IMR-90 (cell line): ENCODE results near the gene TANGO6. TPM values are rescaled to one million over a fixed set of nuclear protein-coding genes. Genes with fewer than 3 reads are reported as not detected.

ENCODE experiments used
- ATAC-seq: fragments of 200-7000 bp; cut with Tn5 transposase; 2 replicates; pipeline ENCODE4 v1.9.1; 2020; ENCODE audit warnings: low read depth, mild to moderate bottlenecking, moderate library complexity
- BruUV-seq: library from RNA; stranded (reverse); fragments of 400-500 nt; replicated peaks from 2 replicates; lab custom pipeline; 2021; lab: Mats Ljungman, UMichigan
- CTCF ChIA-PET: fragments of 300-600 bp; formaldehyde crosslinking; extraction: SDS; loops from one replicate; lab custom pipeline; 2021; ENCODE audit warnings: antibody characterized with exemption; lab: Yijun Ruan, JAX
- POLR2A ChIA-PET: fragments of 300-600 bp; sonication (Branson Sonifier 250); formaldehyde crosslinking; loops from one replicate; lab custom pipeline; 2022; ENCODE audit warnings: antibody characterized with exemption; ENCODE audit not compliant: unreplicated experiment; lab: Charles Lee
- DNase-seq: peaks from one replicate; pipeline ENCODE4 v3.0.0; 2013
- H2AFZ ChIP-seq: replicated peaks from 2 replicates; pipeline ENCODE3; 2013; ENCODE audit warnings: low read length, mild to moderate bottlenecking; ENCODE audit not compliant: poor library complexity
- H2AK5ac ChIP-seq: 2 replicates; pipeline ENCODE4 v1.6.1; 2013; ENCODE audit warnings: low read depth, low read length, inconsistent platforms
- H2AK9ac ChIP-seq: replicated peaks from 2 replicates; pipeline ENCODE3; 2013; ENCODE audit warnings: mild to moderate bottlenecking, low read depth, low read length, moderate library complexity; ENCODE audit not compliant: poor library complexity
- H2BK120ac ChIP-seq: 2 replicates; pipeline ENCODE4 v1.6.1; 2013; ENCODE audit warnings: low read depth, low read length, inconsistent platforms
- H2BK15ac ChIP-seq: 3 replicates; pipeline ENCODE4 v1.6.1; 2013; ENCODE audit warnings: low read depth, low read length, inconsistent platforms
- H2BK20ac ChIP-seq: 2 replicates; pipeline ENCODE4 v1.6.1; 2013; ENCODE audit warnings: low read depth, mild to moderate bottlenecking, inconsistent platforms, low read length, moderate library complexity
- H2BK5ac ChIP-seq: 2 replicates; pipeline ENCODE4 v1.6.1; 2013; ENCODE audit warnings: mild to moderate bottlenecking, low read depth, low read length, inconsistent platforms; ENCODE audit not compliant: poor library complexity, severe bottlenecking
- H3K14ac ChIP-seq: replicated peaks from 2 replicates; pipeline ENCODE4 v1.6.1; 2013; ENCODE audit warnings: low read depth, low read length, inconsistent platforms
- H3K18ac ChIP-seq: 2 replicates; pipeline ENCODE4 v1.6.1; 2013; ENCODE audit warnings: low read depth, low read length, control low read depth
- H3K23ac ChIP-seq: 2 replicates; pipeline ENCODE4 v1.6.1; 2013; ENCODE audit warnings: low read depth, low read length, inconsistent platforms
- H3K27ac ChIP-seq: 2 replicates; pipeline ENCODE4 v1.5.1; 2013; ENCODE audit warnings: mild to moderate bottlenecking, control low read depth, low read length; ENCODE audit not compliant: insufficient read depth
- H3K27me3 ChIP-seq: 2 replicates; pipeline ENCODE4 v1.6.1; 2013; ENCODE audit warnings: low read length; ENCODE audit not compliant: control insufficient read depth, insufficient read depth
- H3K36me3 ChIP-seq: 2 replicates; pipeline ENCODE4 v1.6.1; 2013; ENCODE audit warnings: low read length, mixed read lengths; ENCODE audit not compliant: control insufficient read depth, insufficient read depth
- H3K4ac ChIP-seq: 2 replicates; pipeline ENCODE4 v1.6.1; 2013; ENCODE audit warnings: low read depth, low read length, inconsistent platforms
- H3K4me1 ChIP-seq: 2 replicates; pipeline ENCODE4 v1.6.1; 2013; ENCODE audit warnings: low read length, mixed read lengths; ENCODE audit not compliant: control insufficient read depth, insufficient read depth
- H3K4me2 ChIP-seq: 2 replicates; pipeline ENCODE4 v1.6.1; 2013; ENCODE audit warnings: low read depth, mild to moderate bottlenecking, control low read depth, low read length, moderate library complexity
- H3K4me3 ChIP-seq: 2 replicates; pipeline ENCODE4 v1.5.1; 2013; ENCODE audit warnings: low read depth, mild to moderate bottlenecking, control low read depth, low read length, moderate library complexity; ENCODE audit not compliant: insufficient read depth
- H3K56ac ChIP-seq: 2 replicates; pipeline ENCODE4 v1.6.1; 2013; ENCODE audit warnings: low read length, inconsistent platforms; ENCODE audit not compliant: insufficient read depth; ENCODE audit errors: extremely low read depth
- H3K79me1 ChIP-seq, 2 experiments: 2 replicates each; pipeline ENCODE4 v1.6.1; 2013; ENCODE audit warnings: low read length in 2 of 2, inconsistent platforms in 1 of 2, low read depth in 1 of 2
- H3K9ac ChIP-seq: 2 replicates; pipeline ENCODE4 v1.6.1; 2013; ENCODE audit warnings: low read depth, low read length, control low read depth
- H3K9me1 ChIP-seq: 2 replicates; pipeline ENCODE4 v1.6.1; 2013; ENCODE audit warnings: low read length, inconsistent platforms; ENCODE audit not compliant: insufficient read depth
- H3K9me3 ChIP-seq: 2 replicates; pipeline ENCODE4 v1.6.1; 2013; ENCODE audit warnings: low read length; ENCODE audit not compliant: control insufficient read depth, insufficient read depth
- H4K20me1 ChIP-seq: 2 replicates; pipeline ENCODE4 v1.6.1; 2013; ENCODE audit warnings: low read length, inconsistent platforms; ENCODE audit not compliant: insufficient read depth
- H4K5ac ChIP-seq: 2 replicates; pipeline ENCODE4 v1.6.1; 2013; ENCODE audit warnings: mild to moderate bottlenecking, low read depth, low read length, control low read depth
- H4K8ac ChIP-seq, 2 experiments: 2 replicates each; pipeline ENCODE4 v1.6.1; 2013; ENCODE audit warnings: low read depth in 2 of 2, low read length in 2 of 2, control low read depth in 1 of 2, inconsistent platforms in 1 of 2
- H4K91ac ChIP-seq: 2 replicates; pipeline ENCODE4 v1.6.1; 2013; ENCODE audit warnings: low read depth, low read length, inconsistent platforms; ENCODE audit not compliant: insufficient read depth
- BHLHE40 ChIP-seq: fragments of 150-350 bp; IDR thresholded peaks from 2 replicates; pipeline ENCODE4 v1.6.1; 2016; ENCODE audit warnings: mild to moderate bottlenecking, low read depth, low read length
- CEBPB ChIP-seq: IDR thresholded peaks from 2 replicates; pipeline ENCODE4 v1.6.1; 2012; ENCODE audit warnings: low read depth, low read length, improper control_type of control experiment
- CHD1 ChIP-seq: IDR thresholded peaks from 2 replicates; pipeline ENCODE4 v1.6.1; 2012; ENCODE audit warnings: low read depth, low read length, improper control_type of control experiment
- ELK1 ChIP-seq: fragments of 150-350 bp; IDR thresholded peaks from 2 replicates; pipeline ENCODE4 v1.6.1; 2016; ENCODE audit warnings: low read depth, mild to moderate bottlenecking, low read length, moderate library complexity, borderline replicate concordance
- FOS ChIP-seq: fragments of 150-350 bp; IDR thresholded peaks from 2 replicates; pipeline ENCODE4 v1.6.1; 2016; ENCODE audit warnings: low read depth, low read length
- MAFK ChIP-seq: IDR thresholded peaks from 2 replicates; pipeline ENCODE4 v1.6.1; 2012; ENCODE audit warnings: low read depth, low read length, improper control_type of control experiment
- MAZ ChIP-seq: IDR thresholded peaks from 2 replicates; pipeline ENCODE4 v1.6.1; 2012; ENCODE audit warnings: low read depth, mild to moderate bottlenecking, low read length, improper control_type of control experiment, moderate library complexity, borderline replicate concordance
- MXI1 ChIP-seq: IDR thresholded peaks from 2 replicates; pipeline ENCODE4 v1.6.1; 2012; ENCODE audit warnings: low read depth, mild to moderate bottlenecking, low read length, moderate library complexity, borderline replicate concordance
- NFE2L2 ChIP-seq: fragments of 150-350 bp; IDR thresholded peaks from 2 replicates; pipeline ENCODE4 v1.6.1; 2016; ENCODE audit warnings: low read depth, mild to moderate bottlenecking, low read length
- POLR2A ChIP-seq: IDR thresholded peaks from 2 replicates; pipeline ENCODE4 v1.6.1; 2012; ENCODE audit warnings: mild to moderate bottlenecking, low read depth, low read length
- RAD21 ChIP-seq: IDR thresholded peaks from 2 replicates; pipeline ENCODE4 v1.6.1; 2012; ENCODE audit warnings: low read length, improper control_type of control experiment
- RCOR1 ChIP-seq: IDR thresholded peaks from 2 replicates; pipeline ENCODE4 v1.6.1; 2012; ENCODE audit warnings: mild to moderate bottlenecking, low read length, improper control_type of control experiment; ENCODE audit not compliant: insufficient replicate concordance
- RFX5 ChIP-seq: IDR thresholded peaks from 2 replicates; pipeline ENCODE4 v1.8.0; 2012; ENCODE audit warnings: low read depth, mild to moderate bottlenecking, low read length, moderate library complexity
- SMC3 ChIP-seq: fragments of 150-350 bp; IDR thresholded peaks from 2 replicates; pipeline ENCODE4 v1.6.1; 2016; ENCODE audit warnings: low read depth, mild to moderate bottlenecking, antibody characterized with exemption, low read length, moderate library complexity
- USF2 ChIP-seq: fragments of 150-350 bp; IDR thresholded peaks from 2 replicates; pipeline ENCODE4 v1.6.1; 2017; ENCODE audit warnings: mild to moderate bottlenecking, antibody characterized with exemption, low read length, low read depth
- WGBS, 2 experiments: methylation state at CpG; one replicate each; pipeline versions ENCODE4 v1.1.5 to v1.1.7; 2013; ENCODE audit warnings: missing lambda C conversion rate in 2 of 2; ENCODE audit not compliant: insufficient read length in 1 of 2; ENCODE audit errors: extremely low coverage in 2 of 2; 5-methylcytosine and 5-hydroxymethylcytosine counted together
- dilution Hi-C: fragments of 300-500 bp; cut with HindIII; formaldehyde crosslinking; loops from one replicate; pipeline ENCODE4 v1.14.3; 2018; ENCODE audit warnings: low sequenced_read_pairs; ENCODE audit not compliant: unreplicated experiment
- in situ Hi-C: fragments of 300-500 bp; cut with MboI; formaldehyde crosslinking; loops from 3 replicates; pipeline ENCODE4 v1.14.3; 2019; ENCODE audit warnings: low sequenced_read_pairs, inconsistent platforms, mixed read lengths
- intact Hi-C: fragments of 100-400 bp; cut with micrococcal nuclease; formaldehyde crosslinking; loops from 2 replicates; pipeline ENCODE4 v1.10.0; 2022
- polyA plus RNA-seq, 3 experiments: library from polyadenylated mRNA; depleted of rRNA; stranded (reverse); fragments of >200 nt; gene quantifications; 2 replicates each; pipeline ENCODE4 v1.2.3, GENCODE V29; 2012; ENCODE audit warnings: low replicate concordance in 1 of 3
- total RNA-seq: library from RNA; depleted of rRNA; stranded (reverse); fragments of >200 nt; gene quantifications from 2 replicates; pipeline ENCODE4 v1.2.3, GENCODE V29; 2012
- TF ChIP-seq, protein P1 (sequence below): conservative IDR thresholded peaks from 2 replicates; pipeline ENCODE4 v1.5.1; 2012; ENCODE audit warnings: mild to moderate bottlenecking, low read depth, low read length, improper control_type of control experiment

TANGO6 gene
- total and polyA plus RNA-seq, 2 of the 4 experiments (the other 2 are of a cell fraction): 6.7 to 22.4 TPM

- no peak overlapping the region for H3K4me2 ChIP-seq
- H4K91ac ChIP-seq: no peak overlapping the region
- in situ Hi-C loops: no loop called here
- H3K9me3 ChIP-seq: no peaks in the 10 kb centered on the region
- H2BK5ac ChIP-seq: no peak overlapping the region
- H3K9me1 ChIP-seq: no peaks in the 10 kb centered on the region
- no peak overlapping the region for H2BK120ac ChIP-seq
- no peak overlapping the region for H4K5ac ChIP-seq
- no peaks in the 10 kb centered on the region for H3K27me3 ChIP-seq
- ChIA-PET CTCF (interaction anchor here (0.6 kb wide), 1 partner anchor 183 kb away, joined by 3 read pairs; no protein-coding TSS in a partner anchor), POLR2A (no interaction called here)
- H4K20me1 ChIP-seq: no peaks in the 10 kb centered on the region
- ATAC-seq (no peak), DNase-seq (no peak)
- no peak overlapping the region for H4K8ac ChIP-seq
- H2BK20ac ChIP-seq: no peak overlapping the region
- H3K14ac ChIP-seq: no peak overlapping the region
- H3K9ac ChIP-seq: no peak overlapping the region
- H2BK15ac ChIP-seq: no peak overlapping the region
- WGBS, 2 experiments: no CpG with 5 or more reads among the region's 2 CpGs
- intact Hi-C loops: no loop called here
- H3K23ac ChIP-seq: no peak overlapping the region
- H3K79me1 ChIP-seq: no peaks in the 10 kb centered on the region
- H2AFZ ChIP-seq: no peak overlapping the region
- H2AK5ac ChIP-seq: no peak overlapping the region
- H3K4ac ChIP-seq: no peak overlapping the region
- H3K4me3 ChIP-seq: no peak overlapping the region
- TF ChIP-seq NFE2L2 (no peak), ELK1 (no peak), MXI1 (no peak), USF2 (no peak), RCOR1 (no peak), BHLHE40 (no peak), MAZ (no peak), FOS (no peak), RAD21 (no peak), CEBPB (no peak), SMC3 (no peak), POLR2A (no peak), RFX5 (no peak), CHD1 (no peak), MAFK (no peak)
- TF ChIP-seq, protein P1, sequence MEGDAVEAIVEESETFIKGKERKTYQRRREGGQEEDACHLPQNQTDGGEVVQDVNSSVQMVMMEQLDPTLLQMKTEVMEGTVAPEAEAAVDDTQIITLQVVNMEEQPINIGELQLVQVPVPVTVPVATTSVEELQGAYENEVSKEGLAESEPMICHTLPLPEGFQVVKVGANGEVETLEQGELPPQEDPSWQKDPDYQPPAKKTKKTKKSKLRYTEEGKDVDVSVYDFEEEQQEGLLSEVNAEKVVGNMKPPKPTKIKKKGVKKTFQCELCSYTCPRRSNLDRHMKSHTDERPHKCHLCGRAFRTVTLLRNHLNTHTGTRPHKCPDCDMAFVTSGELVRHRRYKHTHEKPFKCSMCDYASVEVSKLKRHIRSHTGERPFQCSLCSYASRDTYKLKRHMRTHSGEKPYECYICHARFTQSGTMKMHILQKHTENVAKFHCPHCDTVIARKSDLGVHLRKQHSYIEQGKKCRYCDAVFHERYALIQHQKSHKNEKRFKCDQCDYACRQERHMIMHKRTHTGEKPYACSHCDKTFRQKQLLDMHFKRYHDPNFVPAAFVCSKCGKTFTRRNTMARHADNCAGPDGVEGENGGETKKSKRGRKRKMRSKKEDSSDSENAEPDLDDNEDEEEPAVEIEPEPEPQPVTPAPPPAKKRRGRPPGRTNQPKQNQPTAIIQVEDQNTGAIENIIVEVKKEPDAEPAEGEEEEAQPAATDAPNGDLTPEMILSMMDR: no peak
- no peaks in the 10 kb centered on the region for H3K4me1 ChIP-seq
- H2AK9ac ChIP-seq: no peak overlapping the region
- H3K27ac ChIP-seq: no peak overlapping the region
- H3K56ac ChIP-seq: no peak overlapping the region
- H3K18ac ChIP-seq: no peak overlapping the region
- dilution Hi-C loops: no loop called here
- H3K36me3 ChIP-seq: peaks cover 5% of the 10 kb centered on the region
- BruUV-seq: no TSS peak
These were observed 72.3 kb downstream of the TANGO6 start for GRCh38 chr16:68915589-68915988.
